CD4-positive, alpha-beta T cell treated with Interleukin-10 for 1 hour (primary cell): ENCODE measurements around the gene FOXF2.
"Not testable (repeated sequence)": the region's sequence is repeated elsewhere in the genome, so short reads cannot be mapped to it uniquely, and the experiment has no call there.

Experiments used
- DNase-seq: peaks from one replicate; pipeline ENCODE4 v3.0.0-alpha.2; 2020

The FOXF2 gene

DNA sequence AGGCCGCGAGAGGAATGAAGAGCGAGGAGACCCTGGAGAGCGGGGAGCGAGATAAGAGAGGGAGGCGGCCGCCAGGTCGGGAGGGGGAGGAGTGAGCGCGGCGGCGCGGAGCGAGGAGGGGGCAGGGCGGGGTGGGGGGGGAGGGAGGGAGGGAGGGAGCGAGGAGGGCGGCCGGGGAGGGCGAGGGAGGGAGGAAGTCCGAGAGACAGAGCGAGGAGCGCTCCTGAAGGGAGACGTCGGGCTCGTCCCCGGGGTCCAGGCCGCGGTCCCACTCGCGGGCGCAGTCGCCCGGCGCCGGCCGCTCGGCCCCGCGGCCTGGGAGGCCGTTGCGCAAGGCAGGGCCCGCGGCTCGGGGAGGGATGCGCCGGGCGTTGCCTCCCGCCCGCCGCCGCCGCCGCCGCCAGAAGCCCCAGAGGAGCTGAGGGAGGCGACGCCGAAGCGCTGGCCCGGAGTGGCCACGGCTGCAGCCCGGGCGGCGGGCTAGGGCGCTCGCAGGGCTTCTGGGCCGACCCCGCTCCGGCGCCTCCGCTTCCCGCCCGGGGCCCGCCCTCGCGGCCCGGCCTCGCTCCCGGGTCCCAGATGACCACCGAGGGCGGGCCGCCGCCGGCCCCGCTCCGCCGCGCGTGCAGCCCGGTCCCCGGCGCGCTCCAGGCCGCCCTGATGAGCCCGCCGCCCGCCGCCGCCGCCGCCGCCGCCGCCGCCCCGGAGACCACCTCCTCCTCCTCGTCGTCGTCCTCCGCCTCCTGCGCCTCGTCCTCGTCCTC, at the start of gene FOXF2:
FOXF2 (plus strand) TSS at position 208 of the 764 bp plus-strand sequence; CDS start at position 580, 372 bp downstream.
- no peak for DNase-seq

DNA sequence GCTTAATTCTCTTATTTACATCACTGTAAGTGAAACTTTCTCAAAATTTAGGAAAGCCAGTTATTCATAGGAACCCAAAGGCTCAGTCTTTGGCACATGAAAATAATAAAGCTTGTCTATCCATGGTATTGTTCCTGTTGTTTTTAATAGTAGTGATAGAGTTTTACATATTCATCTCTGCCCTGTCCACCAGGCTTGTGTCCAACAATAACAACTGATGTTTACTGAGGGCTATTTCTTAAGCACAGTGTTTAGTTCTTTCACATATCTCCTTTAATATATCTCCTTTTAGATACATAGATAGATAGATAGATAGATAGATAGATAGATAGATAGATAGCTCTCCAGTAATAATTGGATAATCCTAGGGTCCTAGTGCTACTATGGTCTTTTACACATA, 43.3 kb upstream of the FOXF2 start:
- DNase-seq: no peak

DNA sequence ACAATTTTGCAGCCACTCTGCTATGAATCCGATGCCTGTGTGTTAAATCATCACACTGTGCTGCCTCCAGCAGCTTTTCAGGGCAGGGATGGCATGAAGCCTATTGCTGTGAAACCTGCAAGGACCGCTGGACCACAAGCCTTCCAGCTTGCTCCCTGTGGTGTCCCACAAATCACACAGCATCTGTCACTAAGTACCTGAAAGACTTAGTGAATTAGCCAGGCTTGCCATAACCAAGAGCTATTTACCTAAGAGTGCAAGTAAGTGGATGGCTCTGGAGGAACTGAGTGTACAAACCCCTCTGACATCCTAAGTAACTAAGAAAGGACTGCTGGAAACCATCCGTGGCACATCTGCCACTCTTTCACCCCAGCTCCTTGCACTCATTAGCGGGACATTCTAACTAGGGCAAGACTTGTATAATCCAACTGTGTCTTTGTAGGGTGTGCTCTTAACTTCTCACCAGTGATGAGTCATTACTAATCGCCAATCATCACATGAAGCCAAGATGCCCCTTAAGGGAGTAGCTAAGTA, 42.8 kb upstream of the FOXF2 start:
- DNase-seq: no peak

DNA sequence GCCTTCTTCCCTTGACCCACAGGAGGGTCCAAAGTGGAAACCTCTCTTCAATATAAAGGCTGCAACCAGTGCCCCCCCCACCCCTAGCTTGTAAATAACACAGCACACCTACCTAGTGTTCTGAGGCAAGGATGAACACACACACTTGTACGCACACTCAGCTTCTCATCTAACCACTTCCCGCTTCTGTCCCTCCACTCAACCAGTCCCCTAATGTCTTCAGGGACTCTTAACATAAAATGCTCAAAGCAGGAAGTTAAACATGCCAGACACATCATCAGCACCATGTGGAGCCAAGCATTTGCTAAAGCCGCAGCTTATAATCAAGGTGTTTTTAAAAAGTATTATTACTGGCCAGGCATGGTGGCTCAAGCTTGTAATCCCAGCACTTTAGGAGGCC, 42.2 kb upstream of the FOXF2 start:
- DNase-seq: no peak

DNA sequence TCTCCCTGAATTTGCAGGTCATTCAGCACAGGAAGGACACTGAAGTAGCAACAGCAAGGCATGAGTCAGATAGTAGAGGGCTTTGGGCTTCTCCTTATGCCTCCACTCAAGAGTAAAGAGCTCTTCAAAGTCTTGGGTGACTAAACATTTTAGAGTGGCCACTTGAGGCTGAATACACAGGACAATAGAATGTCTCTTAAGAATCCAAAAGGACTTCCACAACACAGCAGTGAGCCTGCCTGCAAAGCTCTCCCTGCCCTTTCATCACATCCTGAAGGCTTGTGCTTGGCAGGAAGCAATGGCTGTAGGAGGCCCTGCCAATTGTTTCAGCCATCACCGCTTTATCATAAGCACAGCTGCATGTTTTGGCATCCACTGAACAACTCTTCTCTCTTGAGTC, 40.7 kb upstream of the FOXF2 start:
- no peak for DNase-seq

DNA sequence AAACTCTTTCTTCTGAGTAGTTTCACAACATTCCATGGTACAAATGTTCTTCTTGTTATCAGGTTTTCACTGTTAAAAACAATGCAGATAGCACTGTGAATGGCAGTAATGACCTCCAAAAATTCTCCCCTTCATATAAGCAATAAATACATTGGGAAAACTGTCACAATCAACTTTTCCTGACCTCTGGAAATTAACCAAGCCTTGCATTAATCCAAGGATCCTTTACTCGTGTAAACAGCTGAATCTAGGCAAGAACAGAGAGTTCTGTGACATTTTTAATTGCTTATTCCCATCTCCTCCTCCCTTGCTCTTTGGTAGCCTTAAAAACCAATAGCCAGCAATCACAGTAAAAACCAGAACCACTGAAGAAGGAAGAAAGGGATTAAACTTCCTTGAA, 39.7 kb upstream of the FOXF2 start:
- no peak for DNase-seq

DNA sequence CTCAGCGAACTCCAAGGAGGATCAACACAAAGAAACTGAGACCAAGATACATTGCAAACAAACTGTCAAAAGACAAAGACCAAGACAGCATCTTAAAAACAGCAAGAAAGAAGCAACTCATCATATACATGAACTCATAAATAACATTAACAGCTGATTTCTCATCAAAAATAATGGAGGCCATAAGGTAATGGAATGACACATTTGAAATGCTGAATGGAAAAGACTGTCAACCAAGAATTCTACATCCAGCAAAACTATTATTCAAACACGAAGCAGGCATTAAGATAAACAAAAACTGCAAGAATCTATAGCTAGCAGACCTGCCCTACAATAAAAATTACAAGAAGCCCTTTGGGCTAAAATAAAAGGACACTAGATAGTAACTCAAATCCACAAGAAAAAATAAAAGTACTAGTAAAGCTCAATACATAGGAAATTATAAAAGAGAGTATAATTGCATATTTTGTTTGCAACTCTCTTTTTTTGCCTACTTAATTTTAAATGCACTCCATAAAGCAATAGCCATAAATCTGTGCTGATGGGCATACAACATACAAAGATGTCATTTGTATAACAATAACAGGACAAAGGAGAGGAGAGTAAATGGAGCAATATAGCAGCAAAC, 37.9 kb upstream of the FOXF2 start:
- no peak for DNase-seq

DNA sequence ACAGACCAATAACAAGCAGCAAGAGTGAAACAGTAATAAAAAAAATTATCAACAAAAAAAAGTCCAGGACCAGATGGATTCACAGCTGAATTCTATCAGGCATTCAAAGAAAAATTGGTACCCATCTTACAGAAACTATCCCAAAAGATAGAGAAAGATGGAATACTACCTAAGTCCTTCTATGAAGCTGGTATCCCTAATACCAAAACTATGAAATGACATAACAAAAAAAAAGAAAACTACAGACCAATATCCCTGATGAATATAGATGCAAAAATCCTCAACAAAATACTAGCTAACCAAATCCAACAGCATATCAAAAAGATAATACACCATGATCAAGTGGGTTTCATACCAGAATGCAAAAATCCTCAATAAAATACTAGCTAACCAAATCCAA, 34.3 kb upstream of the FOXF2 start:
- DNase-seq: not testable (repeated sequence)

DNA sequence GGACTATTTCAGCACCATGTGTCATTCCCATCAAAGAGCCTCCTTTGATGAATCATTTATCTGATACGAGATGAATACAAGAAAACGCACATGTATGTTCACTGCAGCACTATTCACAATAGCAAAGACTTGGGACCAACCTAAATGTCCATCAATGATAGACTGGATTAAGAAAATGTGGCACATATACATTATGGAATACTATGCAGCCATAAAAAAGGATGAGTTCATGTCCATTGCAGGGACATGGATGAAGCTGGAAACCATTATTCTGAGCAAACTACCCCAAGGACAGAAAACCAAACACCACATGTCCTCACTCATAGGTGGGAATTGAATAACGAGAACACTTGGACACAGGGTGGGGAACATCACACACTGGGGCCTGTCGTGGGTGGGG, 27.7 kb upstream of the FOXF2 start:
- not testable (repeated sequence) for DNase-seq

DNA sequence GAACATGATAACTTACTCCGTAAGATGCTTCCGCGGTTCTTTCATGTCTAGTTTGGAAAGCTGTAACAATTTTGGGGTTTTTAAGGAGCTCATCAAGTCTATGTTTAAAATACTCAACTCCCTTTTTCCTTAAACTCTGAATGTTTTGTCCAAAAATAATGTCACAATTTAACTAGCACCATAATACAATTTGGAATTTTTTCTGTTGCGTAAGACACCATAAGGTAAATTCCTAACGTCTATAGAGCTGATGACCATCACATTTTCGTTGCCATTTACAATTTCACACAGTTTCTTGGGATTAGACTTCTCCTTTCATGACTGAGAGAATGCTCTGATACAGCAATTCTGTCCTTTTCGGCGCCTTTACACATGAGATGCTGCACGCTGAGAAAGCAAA, 26.7 kb upstream of the FOXF2 start:
- no peak for DNase-seq

DNA sequence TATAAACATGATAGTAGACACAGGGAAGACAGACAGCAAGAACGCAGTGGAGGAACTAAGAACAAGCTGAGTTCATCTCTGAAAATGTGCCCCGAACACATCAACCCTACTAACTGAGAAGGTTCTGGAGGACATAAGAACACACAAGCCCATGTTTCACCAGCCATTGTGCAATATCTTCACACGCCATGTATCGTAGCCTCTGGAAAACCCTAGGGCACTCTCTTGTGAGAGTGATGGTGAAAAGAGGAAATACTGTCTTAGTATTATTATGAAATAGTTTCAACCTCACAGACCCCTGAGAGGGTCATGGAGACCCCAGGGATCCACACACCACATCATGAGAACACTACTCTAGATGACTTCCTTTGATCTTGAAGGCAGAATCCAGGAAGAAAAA, 26.1 kb upstream of the FOXF2 start:
- DNase-seq: no peak

DNA sequence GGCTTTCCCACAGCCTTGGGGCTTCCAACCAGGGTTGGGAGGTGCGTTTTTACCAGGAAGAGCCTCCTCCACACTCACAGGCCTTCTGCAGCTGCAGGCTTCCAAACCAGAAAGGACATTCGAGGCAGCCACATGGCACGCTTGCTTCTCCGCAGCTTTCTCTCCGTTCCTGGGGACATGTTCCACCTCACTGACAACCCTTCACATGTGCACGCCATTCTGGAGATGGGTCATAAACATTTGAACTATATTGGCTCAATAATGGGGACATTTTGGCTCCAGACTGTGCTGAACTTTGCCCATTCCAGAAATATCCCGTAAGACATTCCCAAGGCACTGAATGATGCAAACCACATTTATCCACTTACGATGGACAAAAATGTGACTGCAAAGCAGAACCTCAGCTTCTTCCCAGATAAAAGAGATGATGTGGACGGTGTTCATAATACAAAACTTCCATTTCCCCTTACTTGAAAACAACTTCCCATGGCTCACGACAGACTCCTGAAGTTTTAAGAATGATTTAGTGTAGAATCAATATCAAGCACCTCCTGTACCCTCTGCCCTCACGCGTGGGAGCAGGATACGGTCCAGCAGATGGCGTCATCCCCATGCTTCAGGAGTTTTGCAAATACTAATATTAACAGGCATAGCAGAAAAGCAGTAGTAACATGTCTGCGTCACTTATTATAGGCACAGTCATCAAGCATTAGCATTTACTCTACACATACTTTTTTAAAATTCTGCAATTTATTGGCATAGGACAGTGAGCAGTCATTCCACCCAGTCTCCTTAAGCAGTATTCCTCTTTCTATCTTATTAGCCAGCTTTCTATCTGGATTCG, 25.4 kb upstream of the FOXF2 start:
- DNase-seq: no peak

DNA sequence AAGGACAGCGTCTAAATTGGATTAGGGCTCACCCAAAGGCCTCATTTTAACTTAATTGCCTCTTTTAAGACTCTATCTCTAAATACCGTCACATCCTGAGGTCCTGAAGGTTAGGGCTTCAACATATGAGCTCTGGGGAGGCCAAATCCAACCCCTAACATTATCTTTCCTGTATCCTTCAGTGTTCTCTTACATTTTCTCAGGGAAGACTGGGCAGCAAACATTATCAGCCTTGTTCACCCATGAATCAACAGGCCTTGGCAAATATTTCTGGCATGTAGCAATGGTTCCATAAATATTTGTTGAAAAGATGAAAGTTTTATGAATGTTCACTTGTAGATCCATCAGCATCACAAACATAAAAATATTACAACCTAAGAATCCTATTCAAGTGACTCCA, 24.6 kb upstream of the FOXF2 start:
- no peak for DNase-seq

DNA sequence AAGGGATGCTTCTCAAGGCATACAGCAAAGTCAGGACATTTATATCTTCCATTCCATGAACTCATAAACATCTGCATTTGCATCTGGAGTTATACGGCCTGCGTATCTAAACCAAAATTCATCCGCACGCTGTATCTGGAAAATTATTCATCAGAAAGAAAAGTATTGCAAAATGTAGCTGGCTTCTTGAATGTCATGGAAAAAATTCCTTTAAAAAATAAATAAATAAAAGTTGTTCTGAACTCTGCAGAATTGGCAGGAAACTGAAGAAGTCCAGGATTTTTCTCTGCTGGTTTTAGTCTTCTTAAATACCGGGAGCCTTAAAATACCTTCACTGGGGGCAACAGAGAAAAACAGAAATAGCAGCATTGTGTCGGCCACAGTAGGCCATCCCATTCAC, 23.7 kb upstream of the FOXF2 start:
- no peak for DNase-seq

DNA sequence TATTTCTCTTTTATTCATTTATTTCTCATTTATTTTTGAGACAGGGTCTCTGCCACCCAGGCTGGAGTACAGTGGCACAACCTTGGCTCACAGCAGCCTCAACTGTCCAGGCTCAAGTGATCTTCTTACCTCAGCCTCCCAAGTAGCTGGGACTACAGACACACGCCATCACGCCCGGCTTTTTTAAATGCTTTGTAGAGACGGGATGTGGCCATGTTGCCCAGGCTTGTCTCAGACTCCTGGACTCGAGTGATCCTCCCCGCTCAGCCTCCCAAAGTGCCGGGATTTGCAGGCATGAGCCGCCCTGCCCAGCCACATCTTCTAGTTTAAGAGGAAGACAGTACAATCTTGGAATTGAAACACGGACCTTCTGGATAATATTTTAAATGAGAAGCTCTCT, 21.6 kb upstream of the FOXF2 start:
- DNase-seq: no peak

DNA sequence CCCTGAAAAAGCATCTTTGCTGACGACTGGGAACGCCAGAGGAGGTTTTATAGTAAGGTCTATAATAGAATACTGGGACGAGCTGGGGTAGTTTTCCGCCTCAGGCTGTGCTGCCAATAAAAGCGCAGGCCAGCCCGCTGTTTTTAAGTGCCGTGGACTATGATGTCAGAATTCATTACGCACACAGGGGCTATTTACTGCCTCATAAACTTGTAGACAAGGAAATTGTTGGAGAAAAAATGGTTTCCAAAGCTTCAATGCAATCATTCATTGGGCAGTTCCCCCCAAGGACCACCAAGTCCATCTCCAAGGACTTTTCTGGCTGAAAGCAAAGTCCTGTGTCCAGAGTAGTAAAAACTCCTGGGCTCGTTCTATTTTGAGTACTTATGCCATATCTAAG, 20.4 kb upstream of the FOXF2 start:
- no peak for DNase-seq

DNA sequence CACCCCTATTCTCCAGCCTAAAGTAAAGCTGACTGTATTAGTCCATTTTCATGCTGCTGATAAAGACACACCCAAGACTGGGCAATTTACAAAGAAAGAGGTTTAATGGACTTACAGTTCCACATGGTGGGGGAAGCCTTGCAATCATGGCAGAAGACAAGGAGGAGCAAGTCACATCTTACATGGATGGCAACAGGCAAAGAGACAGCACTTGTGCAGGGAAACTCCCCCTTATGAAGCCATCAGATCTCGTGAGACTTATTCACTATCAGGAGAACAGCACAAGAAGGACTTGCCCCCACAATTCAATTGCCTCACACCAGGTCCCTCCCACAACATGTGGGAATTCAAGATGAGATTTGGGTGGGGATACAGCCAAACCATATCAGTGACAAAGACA, 19.7 kb upstream of the FOXF2 start:
- not testable (repeated sequence) for DNase-seq

DNA sequence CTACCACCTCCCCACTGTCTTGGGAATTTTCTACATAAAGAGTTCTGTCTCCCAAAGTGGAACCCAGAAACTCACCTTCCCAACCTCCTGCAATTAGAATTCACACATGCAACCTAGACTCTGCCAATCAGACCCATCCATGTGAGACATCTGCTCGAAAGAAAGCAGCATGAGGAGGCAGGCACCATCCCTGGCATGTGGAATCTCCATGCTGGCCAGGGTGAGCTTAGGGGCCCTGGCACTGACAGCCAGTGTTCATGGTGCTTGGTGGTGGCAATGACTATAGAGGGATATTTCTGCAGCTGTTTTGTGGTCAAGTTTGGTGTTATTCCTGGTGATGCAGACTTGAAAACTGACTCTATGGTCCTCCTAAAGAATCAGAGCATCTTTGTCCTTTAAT, 17.4 kb upstream of the FOXF2 start:
- DNase-seq: no peak

DNA sequence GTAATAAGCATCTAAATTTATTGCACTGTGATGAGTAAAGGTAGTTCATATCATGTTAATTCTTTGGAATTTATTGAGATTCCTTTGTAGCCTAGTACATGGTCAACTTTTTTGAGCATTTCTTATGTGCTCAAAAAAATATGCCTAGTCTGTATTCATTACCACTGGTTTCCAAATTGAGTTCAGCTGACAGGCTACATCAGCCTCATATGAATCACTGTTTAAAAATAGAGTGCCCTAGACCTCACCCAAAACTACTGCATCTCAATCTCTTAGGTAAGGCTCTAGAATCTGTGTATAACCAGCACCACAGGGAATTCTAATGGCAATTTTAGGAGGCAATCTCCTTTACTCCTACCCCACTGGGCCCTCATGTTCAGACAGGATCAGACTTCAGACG, 16.7 kb upstream of the FOXF2 start:
- no peak for DNase-seq

DNA sequence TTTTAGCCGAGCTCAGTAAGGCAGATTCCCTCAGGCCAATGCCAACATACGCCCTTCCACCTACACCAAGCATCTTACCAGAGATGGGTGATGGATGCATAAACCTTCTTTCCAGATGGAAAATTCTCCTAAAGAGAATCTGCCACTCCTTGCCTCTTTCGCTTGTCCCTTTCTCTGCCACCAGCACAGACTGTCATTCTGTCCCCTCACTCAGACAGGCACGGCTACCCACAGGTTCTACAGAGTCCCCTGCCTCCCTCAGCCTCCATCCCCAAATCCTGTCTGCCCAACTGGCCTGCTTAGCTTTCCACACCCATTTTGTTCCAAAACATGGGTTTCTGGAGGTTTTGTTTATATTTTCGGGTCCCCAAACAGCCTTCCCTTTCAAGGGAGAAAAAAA, 12.7 kb upstream of the FOXF2 start:
- no peak for DNase-seq

DNA sequence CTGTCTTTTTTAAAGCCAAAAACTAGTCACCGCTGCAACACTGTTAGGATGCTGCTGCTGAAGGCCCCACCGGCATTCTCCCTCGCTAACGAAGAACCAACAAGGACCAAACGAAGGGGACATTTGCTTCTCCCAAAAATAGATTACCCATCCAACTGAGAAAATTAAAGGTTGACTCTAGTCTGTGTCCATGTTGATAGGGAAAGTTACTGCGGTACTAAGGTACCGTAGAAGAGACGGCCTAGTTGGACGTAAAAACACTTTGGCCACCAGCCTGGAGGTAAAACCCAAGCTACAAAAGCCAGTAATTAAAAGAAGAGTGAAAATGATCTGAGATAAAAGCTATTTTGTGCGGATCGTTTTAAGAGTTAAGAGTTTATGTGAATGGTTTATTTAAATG, 11.8 kb upstream of the FOXF2 start:
- no peak for DNase-seq

DNA sequence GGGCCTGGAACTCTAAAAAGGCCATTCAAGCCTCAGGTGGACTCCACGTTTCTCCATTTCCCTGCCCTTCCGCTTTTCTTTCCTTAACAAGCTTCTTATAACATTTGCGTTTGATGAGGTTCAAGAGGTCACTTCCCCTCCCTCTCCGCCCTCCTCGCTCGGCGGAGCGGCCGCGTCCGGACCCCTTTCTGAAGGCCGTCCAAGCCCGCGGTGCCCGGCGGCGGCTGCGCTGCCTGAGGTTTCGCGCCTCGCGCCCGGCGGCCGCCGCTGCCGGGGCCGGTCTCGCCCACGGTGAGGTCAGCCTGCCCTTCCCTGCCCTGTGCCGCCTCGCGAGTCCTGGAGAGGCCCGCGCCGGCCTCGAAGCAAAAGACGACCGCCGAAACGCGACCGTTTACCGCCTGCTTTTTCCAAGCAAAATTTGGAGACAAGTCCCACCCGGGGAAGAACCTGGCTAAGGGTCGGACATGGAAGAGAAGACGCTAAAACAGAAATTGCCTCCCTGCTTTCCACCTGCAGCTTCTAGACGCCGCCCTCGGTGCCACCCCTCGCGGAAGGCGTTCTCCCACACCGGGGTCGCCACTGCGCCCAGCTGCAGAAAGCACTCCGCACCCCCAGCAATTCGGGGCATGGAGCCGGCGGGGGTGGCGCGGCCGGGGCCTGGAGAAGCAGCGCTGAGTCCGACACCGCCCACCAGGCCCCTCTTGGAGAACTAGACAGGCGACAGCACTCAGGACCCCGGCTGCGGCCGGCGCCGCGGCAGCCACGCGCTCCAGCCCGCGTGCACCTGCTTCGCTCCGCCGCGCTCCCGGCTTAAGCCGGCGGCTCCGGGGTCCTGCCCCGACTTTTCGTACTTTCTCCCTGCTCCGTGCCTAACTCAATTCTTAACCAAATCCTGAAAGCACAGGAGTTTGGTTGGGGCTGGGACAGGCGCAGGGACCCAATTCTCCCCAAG, 11.0 kb upstream of the FOXF2 start:
- no peak for DNase-seq
